Neutrophil (primary cell): ENCODE results near the gene CFAP54.

Source experiments
- H3K27ac ChIP-seq: fragments of 200-600 bp; sonication (generic); 2 replicates; pipeline ENCODE4 v1.5.1; 2016; ENCODE audit warnings: mild to moderate bottlenecking, moderate library complexity
- H3K27me3 ChIP-seq: fragments of 200-600 bp; sonication (generic); 2 replicates; pipeline ENCODE4 v1.6.0; 2016; ENCODE audit warnings: mild to moderate bottlenecking
- H3K36me3 ChIP-seq: fragments of 200-600 bp; sonication (generic); 2 replicates; pipeline ENCODE4 v1.5.1; 2017
- H3K4me1 ChIP-seq, 2 experiments: fragments of 200-600 bp in 1 of 2; sonication (generic) in 1 of 2; 1 replicate in 1 of 2; 2 replicates in 1 of 2; pipeline versions ENCODE4 v1.5.1 to v1.6.1; 2013 to 2016; ENCODE audit warnings: low read depth in 1 of 2, low read length in 1 of 2, mild to moderate bottlenecking in 1 of 2, moderate library complexity in 1 of 2; ENCODE audit not compliant: control insufficient read depth in 1 of 2, insufficient read depth in 1 of 2
- H3K4me3 ChIP-seq, 2 experiments: fragments of 200-600 bp in 1 of 2; sonication (generic) in 1 of 2; 1 replicate in 1 of 2; 2 replicates in 1 of 2; pipeline ENCODE4 v1.5.1; 2013 to 2016; ENCODE audit warnings: low read depth in 1 of 2, low read length in 1 of 2, mild to moderate bottlenecking in 1 of 2, moderate library complexity in 1 of 2
- H3K9me3 ChIP-seq: fragments of 200-600 bp; sonication (generic); 2 replicates; pipeline ENCODE4 v1.5.1; 2016
- TF ChIP-seq, protein P1 (sequence below): fragments of 200-600 bp; sonication (generic); IDR thresholded peaks from 2 replicates; pipeline ENCODE4 v1.5.1; 2016; ENCODE audit warnings: antibody characterized with exemption

The CFAP54 gene

DNA sequence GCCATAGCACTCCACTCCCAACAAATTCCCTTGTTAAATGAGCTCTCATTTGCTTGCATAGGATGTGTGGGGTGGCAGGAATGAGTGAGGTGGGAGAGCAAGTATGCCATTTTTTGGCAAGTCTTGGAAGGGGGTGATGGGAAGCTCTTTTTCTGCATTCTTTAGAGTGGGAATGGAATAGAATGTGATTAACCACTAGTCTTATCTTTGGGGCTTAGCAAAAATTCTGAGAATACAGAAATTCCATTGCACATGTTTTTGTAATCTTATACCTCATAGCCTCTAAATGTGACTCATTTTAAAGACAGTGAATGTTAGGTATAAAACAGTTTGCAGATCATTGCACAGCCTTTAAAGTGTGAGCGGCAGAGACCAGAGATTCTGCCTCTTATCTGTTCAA lies 389.3 kb downstream of the CFAP54 start:
- TF ChIP-seq, protein P1, sequence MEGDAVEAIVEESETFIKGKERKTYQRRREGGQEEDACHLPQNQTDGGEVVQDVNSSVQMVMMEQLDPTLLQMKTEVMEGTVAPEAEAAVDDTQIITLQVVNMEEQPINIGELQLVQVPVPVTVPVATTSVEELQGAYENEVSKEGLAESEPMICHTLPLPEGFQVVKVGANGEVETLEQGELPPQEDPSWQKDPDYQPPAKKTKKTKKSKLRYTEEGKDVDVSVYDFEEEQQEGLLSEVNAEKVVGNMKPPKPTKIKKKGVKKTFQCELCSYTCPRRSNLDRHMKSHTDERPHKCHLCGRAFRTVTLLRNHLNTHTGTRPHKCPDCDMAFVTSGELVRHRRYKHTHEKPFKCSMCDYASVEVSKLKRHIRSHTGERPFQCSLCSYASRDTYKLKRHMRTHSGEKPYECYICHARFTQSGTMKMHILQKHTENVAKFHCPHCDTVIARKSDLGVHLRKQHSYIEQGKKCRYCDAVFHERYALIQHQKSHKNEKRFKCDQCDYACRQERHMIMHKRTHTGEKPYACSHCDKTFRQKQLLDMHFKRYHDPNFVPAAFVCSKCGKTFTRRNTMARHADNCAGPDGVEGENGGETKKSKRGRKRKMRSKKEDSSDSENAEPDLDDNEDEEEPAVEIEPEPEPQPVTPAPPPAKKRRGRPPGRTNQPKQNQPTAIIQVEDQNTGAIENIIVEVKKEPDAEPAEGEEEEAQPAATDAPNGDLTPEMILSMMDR, result no peak
- Histone ChIP-seq H3K4me3 (no peak overlapping the region), H3K9me3 (no peaks in the 10 kb centered on the region), H3K27ac (no peak overlapping the region), H3K36me3 (no peaks in the 10 kb centered on the region), H3K4me1 (no peaks in the 10 kb centered on the region), H3K27me3 (no peaks in the 10 kb centered on the region)

GRCh38 chr12:96879301-96879700 lies 389.9 kb downstream of the CFAP54 start:
- Histone ChIP-seq H3K4me3 (no peak overlapping the region), H3K36me3 (no peaks in the 10 kb centered on the region), H3K27me3 (no peaks in the 10 kb centered on the region), H3K27ac (no peak overlapping the region), H3K4me1 (no peaks in the 10 kb centered on the region), H3K9me3 (no peaks in the 10 kb centered on the region)
- TF ChIP-seq, protein P1, result no peak

DNA sequence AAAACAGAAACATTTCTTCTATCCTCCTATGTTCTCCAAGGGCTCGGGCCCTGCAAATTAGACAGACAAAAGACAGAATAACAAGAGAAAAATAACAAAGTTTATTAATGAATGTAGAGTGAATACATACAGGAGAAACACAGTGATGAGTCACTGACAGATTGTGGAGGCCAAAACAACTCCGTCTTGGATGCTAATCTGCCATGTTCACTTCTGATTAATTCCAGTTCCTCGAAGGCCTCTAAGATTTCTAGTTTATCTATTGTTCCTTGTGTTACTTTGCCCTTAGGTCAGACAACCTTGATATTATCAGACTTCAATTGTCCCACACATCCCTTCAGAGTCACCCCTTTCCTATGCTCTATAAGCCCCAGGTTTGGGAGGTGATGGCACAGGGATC lies 390.8 kb downstream of the CFAP54 start:
- Histone ChIP-seq H3K27me3 (no peaks in the 10 kb centered on the region), H3K36me3 (no peaks in the 10 kb centered on the region), H3K4me3 (no peak overlapping the region), H3K4me1 (no peaks in the 10 kb centered on the region), H3K9me3 (no peaks in the 10 kb centered on the region), H3K27ac (no peak overlapping the region)
- TF ChIP-seq, protein P1, result no peak

- no peak overlapping the region for H3K27ac ChIP-seq
- H3K9me3 ChIP-seq, result no peaks in the 10 kb centered on the region
- no peaks in the 10 kb centered on the region for H3K4me1 ChIP-seq
- no peaks in the 10 kb centered on the region for H3K27me3 ChIP-seq
- no peak overlapping the region for H3K4me3 ChIP-seq
- no peaks in the 10 kb centered on the region for H3K36me3 ChIP-seq
- TF ChIP-seq, protein P1, result no peak
These were observed 392.2 kb downstream of the CFAP54 start for GRCh38 chr12:96881608-96882007.

DNA sequence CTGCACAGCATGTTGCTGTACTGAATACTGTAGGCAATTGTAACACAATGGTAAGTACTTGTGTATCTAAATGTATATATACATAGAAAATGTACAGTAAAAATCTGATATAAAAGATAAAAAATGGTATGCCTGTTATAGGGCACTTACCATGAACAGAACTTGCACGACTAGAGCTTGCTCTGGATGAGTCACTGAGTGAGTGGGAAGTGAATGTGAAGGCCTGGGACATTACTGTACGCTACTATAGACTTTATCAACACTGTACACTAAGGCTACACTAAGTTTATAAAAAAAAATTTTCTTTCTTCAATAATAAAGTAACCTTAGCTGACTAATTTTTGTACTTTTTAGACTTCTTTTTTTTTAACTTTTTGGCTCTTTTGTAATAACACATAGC lies 393.5 kb downstream of the CFAP54 start:
- no peaks in the 10 kb centered on the region for H3K36me3 ChIP-seq
- H3K9me3 ChIP-seq, result no peaks in the 10 kb centered on the region
- TF ChIP-seq, protein P1, result no peak
- H3K4me3 ChIP-seq, result no peak overlapping the region
- H3K4me1 ChIP-seq, result no peaks in the 10 kb centered on the region
- H3K27me3 ChIP-seq, result no peaks in the 10 kb centered on the region
- H3K27ac ChIP-seq, result no peak overlapping the region

DNA sequence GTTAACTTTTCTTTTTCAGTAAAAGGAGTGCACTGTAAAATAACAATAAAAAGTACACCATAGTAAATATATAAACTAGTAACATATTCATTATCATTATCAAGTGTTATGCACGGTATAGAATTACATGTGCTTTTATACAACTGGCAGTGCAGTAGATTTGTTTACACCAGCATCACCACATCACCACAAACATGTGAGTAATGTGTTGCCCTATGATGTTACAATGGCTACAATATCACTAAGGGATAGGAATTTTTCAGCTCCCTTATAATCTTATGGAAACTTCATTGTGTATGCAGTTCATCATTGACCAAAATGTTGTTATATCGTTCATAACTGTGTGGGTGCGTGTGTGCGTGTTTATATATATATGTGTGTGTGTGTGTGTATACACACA lies 394.2 kb downstream of the CFAP54 start:
- Histone ChIP-seq H3K27ac (no peak overlapping the region), H3K27me3 (no peaks in the 10 kb centered on the region), H3K4me3 (no peak overlapping the region), H3K4me1 (no peaks in the 10 kb centered on the region), H3K9me3 (no peaks in the 10 kb centered on the region), H3K36me3 (no peaks in the 10 kb centered on the region)
- TF ChIP-seq, protein P1, result no peak
